Endothelial cell of hepatic sinusoid (primary cell): ENCODE results near the gene MBNL1.

Source experiments
- in situ Hi-C: cut with HindIII; loops from 2 replicates; pipeline ENCODE4 v1.10.0; 2017; ENCODE audit warnings: low sequenced_read_pairs

The MBNL1 gene

DNA sequence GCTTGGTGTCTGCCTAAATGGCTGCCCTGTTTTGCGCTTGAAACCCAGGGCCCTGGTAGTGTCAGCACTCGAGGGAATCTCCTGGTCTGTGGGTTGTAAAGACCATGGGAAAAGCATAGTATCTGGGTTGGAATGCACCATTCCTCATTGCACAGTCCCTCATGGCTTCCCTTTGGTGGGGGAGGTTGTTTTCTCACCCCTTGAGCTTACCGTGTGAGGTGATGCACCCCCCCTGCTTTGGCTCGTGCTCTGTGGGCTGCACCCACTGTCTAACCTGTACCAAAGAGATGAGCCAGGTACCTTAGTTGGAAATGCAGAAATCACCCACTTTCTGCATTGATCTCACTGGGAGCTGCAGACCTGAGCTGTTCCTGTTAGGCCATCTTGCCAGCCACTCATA lies 104.7 kb downstream of the MBNL1 start:
- in situ Hi-C loops: no loop called here

GRCh38 chr3:152374262-152374990 lies 105.7 kb downstream of the MBNL1 start:
- in situ Hi-C loops: no loop called here

DNA sequence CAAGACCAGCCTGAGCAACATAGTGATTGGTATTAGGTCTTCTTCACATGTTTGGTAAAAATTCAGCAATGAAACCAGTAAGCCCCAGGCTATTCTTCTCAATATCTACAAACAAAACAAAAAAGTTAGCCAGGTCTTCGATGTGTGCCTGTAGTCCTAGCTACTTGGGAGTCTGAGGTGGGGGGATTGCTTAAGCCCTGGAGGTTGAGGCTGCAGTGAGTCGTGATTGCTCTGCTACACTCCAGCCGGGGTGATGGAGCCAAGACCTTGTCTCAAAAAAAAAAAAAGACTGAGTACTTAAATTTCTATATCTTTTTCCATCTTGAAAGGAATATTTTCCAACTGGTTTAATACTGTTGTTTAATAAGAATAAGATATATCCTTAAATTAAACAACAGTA lies 106.8 kb downstream of the MBNL1 start:
- in situ Hi-C loops: no loop called here

DNA sequence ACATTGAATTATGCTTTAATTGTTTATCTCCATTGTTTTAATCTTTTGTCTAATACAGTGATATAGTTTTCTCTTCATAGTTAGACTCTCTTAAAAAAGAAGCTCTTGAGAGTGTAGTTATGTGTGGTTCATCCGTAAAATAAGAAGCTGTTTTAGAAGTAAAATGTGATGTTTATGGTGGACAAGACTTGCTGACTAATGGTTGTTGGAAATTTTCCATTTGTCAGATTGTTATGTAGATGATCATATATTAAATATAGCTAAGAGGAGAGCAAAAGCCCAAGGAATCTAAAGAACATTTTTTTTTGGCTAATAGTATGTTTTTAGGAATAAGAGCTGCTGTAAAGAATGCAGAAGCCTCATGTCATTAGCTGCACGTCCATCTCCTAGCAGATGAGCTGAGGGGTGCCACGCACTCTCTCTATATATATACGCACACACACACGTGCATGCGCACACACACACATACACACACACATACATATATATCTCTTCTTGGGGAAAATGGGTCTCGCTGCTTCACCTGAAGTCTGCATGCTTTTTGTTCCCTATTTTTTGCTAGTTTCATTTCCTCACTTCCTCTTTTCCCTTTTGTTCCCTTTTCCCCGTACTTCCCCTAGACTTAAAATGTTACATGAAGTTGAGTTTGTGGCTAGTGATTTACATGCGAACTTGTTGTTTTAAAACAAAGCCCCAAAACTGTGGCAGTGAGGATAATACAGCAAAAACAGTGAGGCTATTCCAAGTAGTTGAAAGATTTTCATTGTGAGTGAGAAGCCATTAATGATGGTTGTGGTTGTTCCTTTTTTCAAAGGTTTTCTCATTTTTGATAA lies 107.8 kb downstream of the MBNL1 start:
- in situ Hi-C loops: no loop called here

GRCh38 chr3:152377184-152377570 lies 108.4 kb downstream of the MBNL1 start:
- in situ Hi-C loops: no loop called here

- in situ Hi-C loops: no loop called here
These were observed 110.8 kb downstream of the MBNL1 start for GRCh38 chr3:152379415-152380042.

DNA sequence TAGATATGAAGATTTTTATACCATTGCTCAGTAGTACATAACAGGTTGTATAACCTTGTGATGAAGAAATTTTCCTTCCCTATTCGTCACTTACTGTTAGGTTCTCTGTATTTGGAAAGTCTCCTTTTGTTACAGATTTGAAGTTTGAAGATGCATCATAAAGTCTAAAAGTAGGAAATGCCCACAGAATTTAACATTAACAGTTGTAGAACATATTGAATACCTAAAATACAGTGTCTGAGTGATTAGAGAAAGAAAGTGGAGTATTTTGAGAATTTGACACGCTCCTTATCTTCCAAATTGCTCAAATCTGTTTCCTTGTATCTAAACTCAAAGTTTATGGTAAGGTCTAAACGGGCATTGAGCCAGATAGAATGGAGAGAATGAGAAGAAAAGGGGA lies 111.3 kb downstream of the MBNL1 start:
- in situ Hi-C loops: no loop called here

DNA sequence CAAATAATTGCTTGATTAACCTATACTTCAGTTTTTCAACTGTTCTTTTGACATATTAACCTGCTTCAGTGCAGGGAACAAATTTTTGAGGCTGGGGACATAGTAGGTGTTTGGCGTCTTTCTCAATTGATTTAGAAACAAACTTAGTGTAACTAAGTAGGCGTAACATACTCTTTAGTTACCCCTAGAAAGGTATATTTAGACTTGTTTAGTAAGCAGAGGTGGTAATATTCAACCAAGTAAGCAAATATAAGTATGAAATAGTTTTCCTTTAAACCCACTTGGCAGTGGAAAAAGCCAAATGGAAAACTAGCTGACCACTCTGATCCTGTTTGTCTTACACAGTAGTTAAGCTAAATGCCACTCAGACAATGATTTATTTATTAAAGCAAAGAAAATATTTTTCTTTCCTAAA lies 113.2 kb downstream of the MBNL1 start:
- in situ Hi-C loops: no loop called here

DNA sequence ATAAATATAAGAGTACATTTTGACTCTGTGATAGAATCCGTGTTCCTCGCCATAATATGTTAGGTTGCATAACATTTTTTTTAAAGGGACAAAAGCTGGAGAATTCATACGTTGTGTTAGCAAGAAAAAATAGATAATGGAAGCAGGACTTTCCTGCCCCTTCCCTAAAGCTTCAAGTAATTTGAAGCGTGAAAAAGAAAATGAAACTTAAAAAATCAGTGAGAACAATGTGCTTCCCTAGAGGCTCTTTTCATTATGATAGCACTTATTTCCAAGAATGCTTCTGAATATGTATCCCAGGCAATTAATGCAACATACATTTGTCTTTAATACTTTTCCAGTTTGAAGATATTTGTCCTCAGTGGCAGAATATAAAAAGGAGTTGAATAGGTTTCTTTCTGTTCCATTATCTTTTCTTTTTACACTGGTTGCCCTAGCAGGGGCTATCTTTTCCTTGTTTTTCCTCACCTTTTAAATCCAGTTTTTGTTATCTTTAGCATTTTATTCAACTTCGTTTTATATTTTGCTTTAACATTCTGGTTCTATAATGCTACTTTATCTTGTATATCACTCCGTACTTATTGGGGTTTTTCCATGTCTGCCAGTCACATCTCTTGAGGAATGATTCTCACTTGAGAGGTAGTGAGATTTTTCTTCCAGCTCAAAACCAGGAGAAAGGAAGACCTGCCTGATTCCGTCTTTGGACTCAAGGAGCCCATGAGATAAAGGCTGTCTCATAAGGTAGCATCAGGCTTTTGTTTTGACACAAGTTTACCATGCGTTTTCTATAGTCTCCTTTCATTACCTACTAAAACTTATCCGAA lies 113.8 kb downstream of the MBNL1 start:
- in situ Hi-C loops: no loop called here

GRCh38 chr3:152383136-152383606 lies 114.4 kb downstream of the MBNL1 start:
- in situ Hi-C loops: no loop called here

GRCh38 chr3:152384412-152384811 lies 115.7 kb downstream of the MBNL1 start:
- in situ Hi-C loops: no loop called here

GRCh38 chr3:152385761-152386160 lies 117.0 kb downstream of the MBNL1 start:
- in situ Hi-C loops: no loop called here

DNA sequence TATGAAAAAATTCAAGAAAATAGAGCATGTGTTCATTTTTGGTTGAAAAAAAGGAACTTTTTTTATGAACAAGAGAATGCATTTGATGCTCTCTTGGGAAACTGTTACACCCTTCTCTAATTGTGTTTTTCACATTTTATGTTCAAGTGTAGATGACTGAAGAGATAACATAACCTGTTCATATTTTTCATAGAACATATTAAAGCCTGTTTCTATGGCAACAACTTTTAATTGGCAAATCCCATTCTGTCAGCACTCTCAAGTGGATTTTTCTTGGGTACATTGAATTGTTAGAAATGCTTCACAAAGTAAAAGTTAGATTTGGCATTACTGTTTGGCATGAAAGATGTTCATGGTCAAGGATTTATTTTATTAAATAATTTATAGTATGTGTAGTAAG lies 117.5 kb downstream of the MBNL1 start:
- in situ Hi-C loops: no loop called here

- in situ Hi-C loops: no loop called here
These were observed 119.9 kb downstream of the MBNL1 start for GRCh38 chr3:152388631-152389030.

DNA sequence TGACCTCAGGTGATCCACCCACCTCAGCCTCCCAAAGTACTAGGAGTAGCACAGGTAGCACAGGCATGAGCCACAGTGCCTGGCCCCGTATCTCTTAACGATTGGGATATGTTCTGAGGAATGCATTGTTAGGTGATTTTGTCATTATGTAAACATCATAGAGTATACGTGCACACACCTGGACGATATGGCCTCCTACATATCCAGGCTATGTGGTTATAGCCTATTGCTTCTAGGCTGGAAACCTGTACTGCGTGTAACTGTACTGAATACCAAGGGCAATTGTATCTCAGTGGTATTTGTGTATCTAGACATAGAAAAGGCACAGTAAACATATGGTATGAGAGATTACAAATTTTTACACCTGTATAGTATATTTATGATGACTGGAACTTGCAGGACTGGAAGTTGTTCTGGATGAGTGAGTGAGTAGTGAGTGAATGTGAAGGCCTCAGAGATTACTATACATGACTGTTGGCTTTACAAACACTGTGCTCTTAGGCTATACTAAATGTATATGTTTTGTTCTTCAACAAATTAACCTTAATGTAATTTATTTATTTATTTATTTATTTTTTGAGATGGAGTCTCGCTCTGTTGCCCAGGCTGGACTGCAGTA lies 120.7 kb downstream of the MBNL1 start:
- in situ Hi-C loops: no loop called here

DNA sequence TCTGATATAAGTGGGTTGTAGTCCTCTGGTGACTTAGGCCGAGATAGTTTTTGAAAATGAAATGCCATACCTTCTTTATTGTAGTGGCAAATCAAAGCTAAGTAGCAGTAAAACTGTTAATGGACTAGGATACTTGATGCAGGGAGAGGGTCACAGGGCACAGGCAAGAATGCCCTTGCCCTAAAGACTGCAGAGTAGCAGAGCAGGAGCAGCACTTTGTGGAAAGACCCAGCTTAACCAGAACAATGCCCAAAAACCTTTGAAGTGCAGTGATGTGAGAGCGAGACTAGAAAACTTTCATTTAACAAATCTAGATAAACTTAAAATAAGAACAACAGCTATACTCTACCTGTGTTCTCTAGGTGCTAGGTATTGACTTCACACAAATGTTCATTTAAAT lies 121.9 kb downstream of the MBNL1 start:
- in situ Hi-C loops: no loop called here

- in situ Hi-C loops: no loop called here
These were observed 122.9 kb downstream of the MBNL1 start for GRCh38 chr3:152391671-152392070.

GRCh38 chr3:152392272-152392880 lies 123.6 kb downstream of the MBNL1 start:
- in situ Hi-C loops: no loop called here

GRCh38 chr3:152394246-152394645 lies 125.5 kb downstream of the MBNL1 start:
- in situ Hi-C loops: no loop called here

- in situ Hi-C loops: no loop called here
These were observed 127.0 kb downstream of the MBNL1 start for GRCh38 chr3:152395764-152396163.
